Measurements from ENCODE around the gene TRAPPC14.
"Not testable (repeated sequence)": the region's sequence is repeated elsewhere in the genome, so short reads cannot be mapped to it uniquely, and the experiment has no call there.

Gene TRAPPC14

GRCh38 chr7:100132697-100133151, 25.8 kb downstream of the TRAPPC14 start:
- Histone ChIP-seq H3K27me3 (ENCODE audit: insufficient read depth, poor library complexity, severe bottlenecking) (no peaks in the 10 kb centered on the region), H3K4me3 (ENCODE audit: severe bottlenecking) (no peak overlapping the region), H3K9me3 (ENCODE audit: severe bottlenecking) (no peaks in the 10 kb centered on the region), H3K36me3 (ENCODE audit: low read depth) (no peaks in the 10 kb centered on the region), H3K27ac (ENCODE audit: poor library complexity, severe bottlenecking) (no peak overlapping the region), H3K4me1 (ENCODE audit: insufficient read depth, poor library complexity, severe bottlenecking) (no peaks in the 10 kb centered on the region)
- TF ChIP-seq CTCF (IDR thresholded peaks at IDR 0.05; ENCODE audit: poor library complexity, severe bottlenecking): peak; percentile 90
- ATAC-seq (ENCODE audit: low read depth) (peak; percentile 90), DNase-seq (ENCODE audit: low spot score) (no peak)

GRCh38 chr7:100132126-100132525, 26.4 kb downstream of the TRAPPC14 start:
- no peak overlapping the region for H3K27ac ChIP-seq (ENCODE audit: poor library complexity, severe bottlenecking)
- no peaks in the 10 kb centered on the region for H3K4me1 ChIP-seq (ENCODE audit: insufficient read depth, poor library complexity, severe bottlenecking)
- TF ChIP-seq CTCF (IDR thresholded peaks at IDR 0.05; ENCODE audit: poor library complexity, severe bottlenecking): no peak
- H3K27me3 ChIP-seq (ENCODE audit: insufficient read depth, poor library complexity, severe bottlenecking): no peaks in the 10 kb centered on the region
- no peak overlapping the region for H3K4me3 ChIP-seq (ENCODE audit: severe bottlenecking)
- no peaks in the 10 kb centered on the region for H3K36me3 ChIP-seq (ENCODE audit: low read depth)
- ATAC-seq (ENCODE audit: low read depth) (no peak; the same call in 2 of the 3 replicates), DNase-seq (ENCODE audit: low spot score) (no peak)
- no peaks in the 10 kb centered on the region for H3K9me3 ChIP-seq (ENCODE audit: severe bottlenecking)

GRCh38 chr7:100130608-100131453, 27.7 kb downstream of the TRAPPC14 start:
- DNase-seq (ENCODE audit: low spot score): no peak
- H3K27ac ChIP-seq (ENCODE audit: poor library complexity, severe bottlenecking): no peak overlapping the region
- TF ChIP-seq CTCF (IDR thresholded peaks at IDR 0.05; ENCODE audit: poor library complexity, severe bottlenecking): peak; percentile 78
- no peaks in the 10 kb centered on the region for H3K36me3 ChIP-seq (ENCODE audit: low read depth)
- no peaks in the 10 kb centered on the region for H3K27me3 ChIP-seq (ENCODE audit: insufficient read depth, poor library complexity, severe bottlenecking)
- peaks cover 1% of the 10 kb centered on the region for H3K4me1 ChIP-seq (ENCODE audit: insufficient read depth, poor library complexity, severe bottlenecking)
- H3K9me3 ChIP-seq (ENCODE audit: severe bottlenecking): no peaks in the 10 kb centered on the region
- no peak for ATAC-seq (ENCODE audit: low read depth)
- H3K4me3 ChIP-seq (ENCODE audit: severe bottlenecking): no peak overlapping the region

GRCh38 chr7:100130220-100130607, 28.3 kb downstream of the TRAPPC14 start:
- H3K36me3 ChIP-seq (ENCODE audit: low read depth); H3K4me1 ChIP-seq (ENCODE audit: insufficient read depth, poor library complexity, severe bottlenecking); ATAC-seq (ENCODE audit: low read depth); H3K9me3 ChIP-seq (ENCODE audit: severe bottlenecking); DNase-seq (ENCODE audit: low spot score); H3K27ac ChIP-seq (ENCODE audit: poor library complexity, severe bottlenecking); H3K27me3 ChIP-seq (ENCODE audit: insufficient read depth, poor library complexity, severe bottlenecking); H3K4me3 ChIP-seq (ENCODE audit: severe bottlenecking): not testable (repeated sequence)

- no peaks in the 10 kb centered on the region for H3K27me3 ChIP-seq (ENCODE audit: insufficient read depth, poor library complexity, severe bottlenecking)
- H3K4me1 ChIP-seq (ENCODE audit: insufficient read depth, poor library complexity, severe bottlenecking): peaks cover 5% of the 10 kb centered on the region
- ATAC-seq (ENCODE audit: low read depth) (no peak), DNase-seq (ENCODE audit: low spot score) (no peak)
- no peak overlapping the region for H3K4me3 ChIP-seq (ENCODE audit: severe bottlenecking)
- no peak overlapping the region for H3K27ac ChIP-seq (ENCODE audit: poor library complexity, severe bottlenecking)
- no peaks in the 10 kb centered on the region for H3K36me3 ChIP-seq (ENCODE audit: low read depth)
- no peaks in the 10 kb centered on the region for H3K9me3 ChIP-seq (ENCODE audit: severe bottlenecking)
- no peak for TF ChIP-seq CTCF (IDR thresholded peaks at IDR 0.05; ENCODE audit: poor library complexity, severe bottlenecking)
Measured at GRCh38 chr7:100128637-100128963, 29.9 kb downstream of the TRAPPC14 start.
